ENCODE results near the gene ITGAL. TPM values are rescaled to one million over a fixed set of nuclear protein-coding genes. Genes with fewer than 3 reads are reported as not detected.
"Not testable (repeated sequence)": the region's sequence is repeated elsewhere in the genome, so short reads cannot be mapped to it uniquely, and the experiment has no call there.

The ITGAL gene
- total RNA-seq, 1 experiment from 2014 or later = not detected

DNA sequence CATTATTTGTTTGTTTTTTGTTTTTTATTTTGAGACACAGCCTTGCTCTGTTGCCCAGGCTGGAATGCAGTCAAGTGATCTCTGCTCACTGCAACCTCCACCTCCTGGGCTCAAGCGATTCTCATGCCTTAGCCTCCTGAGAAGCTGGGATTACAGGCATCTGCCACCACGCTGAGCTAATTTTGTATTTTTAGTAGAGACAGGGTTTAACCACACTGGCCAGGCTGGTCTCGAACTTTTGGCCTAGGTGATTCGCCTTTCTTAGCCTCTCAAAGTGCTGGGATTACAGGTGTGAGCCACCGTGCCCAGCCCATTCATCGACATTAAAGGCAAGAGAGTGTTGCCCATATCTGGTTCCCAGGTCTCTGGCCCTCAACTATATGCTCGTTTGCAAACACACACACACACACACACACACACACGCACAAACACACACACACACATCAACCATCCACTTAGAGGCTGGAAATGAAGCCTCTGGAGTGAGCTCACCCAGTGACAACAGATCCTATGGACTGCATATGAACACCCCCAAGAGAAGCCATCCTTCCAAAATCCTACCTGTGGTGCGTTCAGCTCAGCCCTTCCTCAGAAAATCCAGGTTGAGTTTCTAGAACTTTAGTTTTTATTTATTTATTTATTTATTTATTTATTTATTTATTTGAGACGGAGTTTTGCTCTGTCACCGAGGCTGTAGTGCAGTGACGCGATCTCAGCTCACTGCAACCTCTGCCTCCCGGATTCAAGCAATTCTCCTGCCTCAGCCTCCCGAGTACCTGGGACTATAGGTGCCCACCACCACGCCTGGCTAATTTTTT, 14.6 kb upstream of the ITGAL start:
- DNase-seq (ENCODE audit: low spot score) = no peak

GRCh38 chr16:30458561-30459394, 13.8 kb upstream of the ITGAL start:
- DNase-seq (ENCODE audit: low spot score) = no peak

GRCh38 chr16:30459456-30459855, 13.1 kb upstream of the ITGAL start:
- DNase-seq (ENCODE audit: low spot score) = no peak

- DNase-seq (ENCODE audit: low spot score) = not testable (repeated sequence)
Observed at GRCh38 chr16:30461426-30461825, 11.1 kb upstream of the ITGAL start.

- no peak for DNase-seq (ENCODE audit: low spot score)
Observed at GRCh38 chr16:30464078-30464477, 8.5 kb upstream of the ITGAL start.

GRCh38 chr16:30470170-30470512, 2.4 kb upstream of the ITGAL start:
- no peak for DNase-seq (ENCODE audit: low spot score)

GRCh38 chr16:30470632-30470995, 1.9 kb upstream of the ITGAL start:
- no peak for DNase-seq (ENCODE audit: low spot score)

DNA sequence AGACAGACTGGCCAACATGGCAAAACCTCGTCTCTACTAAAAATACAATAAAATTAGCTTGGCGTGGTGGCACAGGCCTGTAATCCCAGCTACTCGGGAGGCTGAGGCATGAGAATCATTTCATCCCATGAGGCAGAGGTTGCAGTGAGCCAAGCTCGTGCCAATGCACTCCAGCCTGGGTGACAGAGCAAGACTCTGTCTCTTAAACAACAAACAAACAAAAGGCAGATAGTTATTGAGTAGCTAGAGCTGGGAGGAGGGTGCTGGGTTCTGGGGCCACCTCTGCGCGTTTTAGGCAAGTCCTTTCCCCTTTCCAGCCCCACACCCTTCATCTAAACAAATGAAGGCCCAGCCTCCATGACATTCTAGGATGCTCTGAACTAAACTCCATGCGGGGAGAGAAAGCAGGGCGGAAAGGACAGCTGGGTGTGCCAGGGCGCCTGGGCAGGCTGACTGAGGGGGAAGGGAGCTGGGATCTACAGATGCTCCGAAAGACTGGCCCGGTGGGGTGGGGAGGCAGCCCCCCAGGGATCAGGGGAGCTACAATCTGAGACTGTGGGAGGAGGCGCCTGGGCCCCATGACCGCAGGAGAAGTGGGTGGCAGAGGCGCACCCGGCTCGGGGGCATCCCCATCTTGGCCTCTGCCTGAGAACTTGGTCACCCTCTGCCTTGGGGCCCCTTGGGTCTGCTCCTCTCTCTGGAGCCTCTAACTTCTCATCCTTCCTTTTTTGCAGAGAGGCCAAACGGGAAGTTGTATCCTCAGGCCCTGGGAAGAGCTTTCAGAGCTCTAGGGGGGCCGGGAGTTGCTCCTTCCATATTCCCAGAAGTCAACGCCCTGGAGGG, 910 bp downstream of the ITGAL start:
- no peak for DNase-seq (ENCODE audit: low spot score)

DNA sequence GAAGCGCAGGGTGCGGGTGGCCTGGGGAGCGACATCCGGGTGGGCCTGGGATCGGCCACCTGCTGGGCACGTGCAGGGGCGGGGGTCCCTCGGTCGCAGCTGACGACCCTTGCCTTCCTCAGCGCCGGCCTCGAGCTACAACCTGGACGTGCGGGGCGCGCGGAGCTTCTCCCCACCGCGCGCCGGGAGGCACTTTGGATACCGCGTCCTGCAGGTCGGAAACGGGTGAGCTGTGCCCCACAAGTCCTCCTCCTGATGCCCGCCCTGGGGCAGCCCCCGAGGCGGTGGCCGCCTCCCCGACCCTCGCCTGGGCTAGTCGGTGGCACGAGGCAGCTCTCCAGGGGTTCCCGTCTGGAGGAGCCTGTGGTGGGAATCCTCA, 1.5 kb downstream of the ITGAL start:
- DNase-seq (ENCODE audit: low spot score) = no peak

DNA sequence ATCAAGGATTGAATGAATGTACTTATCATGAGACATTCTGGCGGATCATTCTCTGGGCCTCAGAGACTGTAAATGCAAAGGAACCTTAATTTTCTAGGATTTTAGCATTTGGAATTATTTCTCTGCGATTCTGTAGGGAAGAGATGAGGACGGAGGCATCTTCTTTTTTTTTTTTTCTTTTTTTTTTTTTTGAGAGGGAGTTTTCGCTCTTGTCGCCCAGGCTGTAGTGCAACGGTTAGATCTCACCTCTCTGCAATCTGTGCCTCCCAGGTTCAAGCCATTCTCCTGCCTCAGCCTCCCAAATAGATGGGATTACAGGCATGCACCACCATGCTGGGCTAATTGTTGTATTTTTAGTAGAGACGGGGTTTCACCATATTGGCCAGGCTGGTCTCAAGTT, 2.1 kb downstream of the ITGAL start:
- no peak for DNase-seq (ENCODE audit: low spot score)

- no peak for DNase-seq (ENCODE audit: low spot score)
Observed at GRCh38 chr16:30476991-30477390, 4.4 kb downstream of the ITGAL start.

DNA sequence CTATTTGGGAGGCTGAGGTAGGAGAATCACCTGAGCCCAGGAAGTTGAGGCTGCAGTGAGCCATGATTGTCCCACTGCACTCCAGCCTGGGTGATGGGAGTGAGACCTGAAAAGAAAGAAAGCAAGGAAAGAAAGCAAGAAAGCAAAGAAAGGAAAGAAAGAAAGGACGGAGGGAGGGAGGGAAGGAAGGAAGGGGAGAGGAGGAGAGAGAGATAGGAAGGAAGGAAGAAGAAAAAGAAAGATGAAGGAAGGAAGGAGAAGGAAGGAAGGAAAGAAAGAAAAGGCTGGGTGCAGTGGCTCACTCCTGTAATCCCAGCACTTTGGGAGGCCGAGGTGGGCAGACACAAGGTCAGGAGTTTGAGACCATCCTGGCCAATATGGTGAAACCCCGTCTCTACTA, 5.2 kb downstream of the ITGAL start:
- not testable (repeated sequence) for DNase-seq (ENCODE audit: low spot score)

- no peak for DNase-seq (ENCODE audit: low spot score)
Observed at GRCh38 chr16:30478766-30479478, 6.4 kb downstream of the ITGAL start.

DNA sequence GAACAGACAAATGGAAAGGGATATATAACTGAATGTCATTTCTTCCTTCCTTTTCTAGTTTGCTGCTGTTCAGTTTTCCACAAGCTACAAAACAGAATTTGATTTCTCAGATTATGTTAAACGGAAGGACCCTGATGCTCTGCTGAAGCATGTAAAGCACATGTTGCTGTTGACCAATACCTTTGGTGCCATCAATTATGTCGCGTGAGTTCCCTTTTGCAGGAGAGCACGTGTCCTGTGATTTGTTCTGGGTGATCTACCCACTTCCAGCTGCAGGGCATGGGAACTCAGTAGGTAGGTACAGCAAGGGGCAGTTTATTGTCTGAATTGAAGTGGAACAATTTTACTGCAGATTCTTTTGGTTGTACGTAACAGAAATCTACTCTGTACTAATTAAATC, 8.8 kb downstream of the ITGAL start:
- no peak for DNase-seq (ENCODE audit: low spot score)

GRCh38 chr16:30482366-30482765, 9.8 kb downstream of the ITGAL start:
- no peak for DNase-seq (ENCODE audit: low spot score)

DNA sequence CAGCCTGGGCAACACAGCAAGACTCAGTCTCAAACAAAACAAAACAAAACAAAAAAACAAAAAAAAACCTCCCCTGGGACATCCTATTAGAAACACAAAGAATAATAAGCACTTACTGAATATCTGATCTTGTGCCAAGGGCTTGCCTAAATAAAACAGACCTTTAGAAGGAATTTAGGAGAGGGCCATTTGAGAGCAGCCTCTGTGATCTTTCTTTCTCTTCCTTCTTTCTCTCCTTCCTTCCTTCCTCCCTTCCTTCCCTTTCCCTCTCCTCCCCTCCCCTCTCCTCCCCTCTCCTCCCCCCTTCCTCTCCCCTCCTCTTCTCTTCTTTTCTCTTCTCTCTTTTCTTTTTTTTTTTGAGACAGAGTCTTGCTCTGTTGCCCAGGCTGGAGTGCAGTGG, 12.3 kb downstream of the ITGAL start:
- no peak for DNase-seq (ENCODE audit: low spot score)

DNA sequence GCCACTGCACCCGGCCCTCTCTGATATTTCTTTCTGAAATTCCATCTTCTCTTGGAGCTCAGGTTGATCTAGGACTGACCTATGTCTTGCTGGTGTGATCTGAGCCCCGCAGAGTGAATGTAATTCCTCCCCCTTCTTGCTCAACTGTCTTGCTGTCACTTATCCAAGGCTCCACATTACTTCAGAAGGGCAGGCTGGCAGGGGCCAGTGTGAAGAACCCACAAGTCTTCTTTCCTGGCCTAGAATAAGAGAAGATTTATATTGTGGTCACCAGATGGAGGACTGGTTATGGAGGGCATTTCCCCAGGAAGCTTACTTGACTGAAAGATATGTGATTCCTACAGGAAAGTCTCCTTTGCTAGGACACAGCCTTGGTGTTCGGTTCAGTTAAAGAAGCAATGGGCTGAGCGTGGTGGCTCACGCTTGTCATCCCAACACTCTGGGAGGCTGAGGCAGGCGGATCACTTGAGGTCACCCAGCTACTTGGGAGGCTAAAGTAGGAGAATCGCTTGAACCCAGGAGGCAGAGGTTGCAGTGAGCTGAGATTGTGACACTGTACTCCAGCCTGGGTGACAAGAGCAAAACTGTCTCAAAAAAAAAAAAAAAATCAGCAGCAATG, 13.4 kb downstream of the ITGAL start:
- DNase-seq (ENCODE audit: low spot score) = peak; percentile 45

GRCh38 chr16:30488764-30489605, 16.4 kb downstream of the ITGAL start:
- no peak for DNase-seq (ENCODE audit: low spot score)

DNA sequence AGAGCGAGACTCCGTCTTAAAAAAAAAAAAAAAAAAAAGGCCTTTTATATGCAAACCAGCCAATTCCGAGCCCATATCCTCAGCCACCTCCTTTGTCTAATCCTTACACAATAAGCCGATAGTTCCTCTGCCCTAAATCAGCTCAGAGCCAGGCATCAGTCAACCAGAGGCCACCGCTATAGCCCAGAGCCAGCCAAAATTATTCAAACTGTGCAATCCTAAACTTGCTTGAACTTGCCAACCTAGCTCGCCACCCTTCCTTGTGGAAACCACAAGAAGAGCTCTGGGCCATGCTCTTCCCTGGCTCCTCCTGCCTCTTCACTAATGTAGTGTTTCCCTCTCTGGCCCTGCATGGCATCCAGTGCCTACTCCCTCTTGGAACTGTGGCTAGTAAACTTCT, 17.7 kb downstream of the ITGAL start:
- DNase-seq (ENCODE audit: low spot score) = peak; percentile 17

DNA sequence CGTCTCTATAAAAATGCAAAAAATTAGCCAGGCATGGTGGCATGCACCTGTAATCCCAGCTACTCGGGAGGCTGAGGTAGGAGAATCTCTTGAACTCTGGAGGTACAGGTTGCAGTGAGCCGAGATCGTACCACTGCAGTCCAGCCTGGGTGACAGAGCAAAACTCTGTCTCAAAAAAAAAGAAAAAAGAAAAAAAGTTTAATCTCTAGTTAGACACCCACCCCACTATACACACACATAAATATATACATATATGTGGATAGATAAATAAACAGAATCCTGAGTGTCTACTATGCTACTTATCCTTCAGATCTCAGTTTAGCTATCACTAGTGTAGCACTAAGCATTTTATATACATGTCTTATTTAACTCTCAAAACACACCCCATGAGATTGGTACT, 18.7 kb downstream of the ITGAL start:
- DNase-seq (ENCODE audit: low spot score) = no peak

All from H4 (cell line).